ENCODE data around the gene PRSS2.

GRCh38 chr7:142754681-142755575 is 15.8 kb upstream of the PRSS2 start:
- TF ChIP-seq CTCF (IDR thresholded peaks at IDR 0.05; ENCODE audit: poor library complexity) (no peak), EZH2 (IDR thresholded peaks at IDR 0.05; ENCODE audit: borderline replicate concordance) (no peak), EZH2phosphoT487 (IDR thresholded peaks at IDR 0.05; ENCODE audit: low read depth, severe bottlenecking, unreplicated experiment) (no peak)

All from hepatocyte (in vitro differentiated cells).